ENCODE measurements around the gene TRAPPC2L.
"Not testable (repeated sequence)": the region's sequence is repeated elsewhere in the genome, so short reads cannot be mapped to it uniquely, and the experiment has no call there.

TRAPPC2L gene

DNA sequence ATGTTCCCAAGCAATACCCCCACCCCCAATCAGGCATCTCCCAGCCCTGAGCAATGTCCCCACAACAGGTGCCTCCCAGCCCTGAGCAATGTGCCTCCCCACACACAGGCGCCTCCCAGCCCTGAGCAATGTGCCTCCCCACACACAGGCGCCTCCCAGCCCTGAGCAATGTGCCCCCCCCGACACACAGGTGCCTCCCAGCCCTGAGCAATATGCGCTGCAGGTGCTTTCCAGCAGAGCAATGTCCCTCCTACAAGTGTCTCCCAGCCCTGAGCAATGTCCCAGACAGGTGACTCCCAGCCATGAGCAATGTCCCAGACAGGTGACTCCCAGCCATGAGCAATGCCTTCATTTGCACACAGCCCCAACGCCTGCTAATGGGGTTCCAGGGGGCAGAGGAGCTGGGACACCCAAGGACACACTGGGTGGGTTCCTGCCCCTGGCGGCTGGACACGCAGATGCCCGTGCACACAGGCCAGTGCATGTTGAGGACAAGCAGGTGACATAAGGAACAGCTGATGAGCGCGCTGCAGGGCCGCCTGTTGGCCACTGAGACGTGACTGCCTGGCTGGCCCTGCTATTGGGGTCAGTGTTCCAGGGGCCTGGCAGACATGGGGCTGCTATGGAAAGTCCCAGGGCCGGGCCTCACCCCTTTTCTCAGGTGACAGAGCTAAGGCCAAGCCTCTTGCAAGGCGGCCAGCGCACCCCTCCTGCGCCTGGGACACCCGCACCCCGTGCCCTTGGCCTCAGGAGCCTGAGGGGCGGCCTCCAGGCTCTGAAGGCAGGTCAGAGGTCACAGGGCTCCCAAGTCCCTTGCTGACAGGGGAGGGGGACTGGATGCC, 36.4 kb downstream of the TRAPPC2L start:
- no peak for DNase-seq (ENCODE audit: low spot score)

DNA sequence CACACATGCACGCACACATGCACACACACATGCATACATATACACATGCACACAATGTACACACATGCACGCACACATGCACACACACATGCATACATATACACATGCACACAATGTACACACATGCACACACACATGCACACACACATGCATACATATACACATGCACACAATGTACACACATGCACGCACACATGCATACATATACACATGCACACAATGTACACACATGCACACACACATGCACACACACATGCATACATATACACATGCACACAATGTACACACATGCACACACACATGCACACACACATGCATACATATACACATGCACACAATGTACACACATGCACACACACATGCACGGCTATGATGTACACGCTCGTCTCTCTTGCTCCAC, 37.3 kb downstream of the TRAPPC2L start:
- DNase-seq (ENCODE audit: low spot score) = not testable (repeated sequence)

DNA sequence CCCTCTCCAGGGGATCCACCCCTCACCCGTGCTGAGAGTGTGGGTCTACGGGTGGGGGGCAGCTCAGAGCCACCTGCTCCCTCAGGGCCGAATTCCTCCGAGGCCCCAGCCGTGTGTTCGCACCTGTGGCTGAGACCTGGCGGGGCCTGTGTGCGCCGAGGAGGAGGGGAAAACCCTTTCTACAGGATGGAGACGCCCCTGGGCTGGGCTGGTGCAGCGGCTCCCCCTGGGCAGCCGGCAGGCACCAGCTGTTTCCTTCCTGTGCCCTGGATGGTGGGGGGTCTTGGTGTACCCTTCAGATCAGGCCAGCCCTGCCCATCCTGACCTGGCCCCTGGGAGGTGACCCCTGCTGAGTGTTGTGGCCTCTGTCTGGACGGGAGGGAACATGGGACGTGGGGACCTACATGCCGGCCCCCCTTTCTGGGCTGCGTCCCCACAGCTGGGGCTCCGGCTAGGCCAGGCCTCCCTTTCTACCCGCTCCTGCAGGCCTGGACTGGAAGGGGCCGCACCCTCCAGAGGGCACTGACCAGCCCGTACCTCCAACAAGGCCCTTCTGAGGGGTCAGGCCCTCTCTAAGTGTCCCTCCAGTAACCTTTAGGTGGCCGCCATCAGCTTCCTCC, 37.9 kb downstream of the TRAPPC2L start:
- no peak for DNase-seq (ENCODE audit: low spot score)

DNA sequence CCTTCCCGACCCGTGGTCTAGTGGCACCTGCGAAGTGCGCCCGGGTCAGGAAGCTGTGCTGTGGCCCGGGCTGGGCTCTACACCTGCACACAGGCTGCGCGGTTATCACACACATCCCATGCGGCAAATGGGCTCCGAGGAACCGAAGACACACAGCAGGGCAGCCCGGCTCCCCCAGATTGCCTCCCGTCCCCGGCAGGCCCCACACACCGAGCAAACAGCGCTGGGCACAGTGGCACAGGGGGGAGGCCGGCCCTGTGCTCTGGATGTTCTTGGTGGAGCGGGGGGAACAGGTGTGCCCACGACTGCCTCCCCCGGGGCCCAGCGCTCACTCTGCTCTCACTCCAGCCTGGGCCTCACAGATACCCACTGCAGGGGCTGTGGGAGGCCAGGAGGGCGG, 38.4 kb downstream of the TRAPPC2L start:
- DNase-seq (ENCODE audit: low spot score) = no peak

DNA sequence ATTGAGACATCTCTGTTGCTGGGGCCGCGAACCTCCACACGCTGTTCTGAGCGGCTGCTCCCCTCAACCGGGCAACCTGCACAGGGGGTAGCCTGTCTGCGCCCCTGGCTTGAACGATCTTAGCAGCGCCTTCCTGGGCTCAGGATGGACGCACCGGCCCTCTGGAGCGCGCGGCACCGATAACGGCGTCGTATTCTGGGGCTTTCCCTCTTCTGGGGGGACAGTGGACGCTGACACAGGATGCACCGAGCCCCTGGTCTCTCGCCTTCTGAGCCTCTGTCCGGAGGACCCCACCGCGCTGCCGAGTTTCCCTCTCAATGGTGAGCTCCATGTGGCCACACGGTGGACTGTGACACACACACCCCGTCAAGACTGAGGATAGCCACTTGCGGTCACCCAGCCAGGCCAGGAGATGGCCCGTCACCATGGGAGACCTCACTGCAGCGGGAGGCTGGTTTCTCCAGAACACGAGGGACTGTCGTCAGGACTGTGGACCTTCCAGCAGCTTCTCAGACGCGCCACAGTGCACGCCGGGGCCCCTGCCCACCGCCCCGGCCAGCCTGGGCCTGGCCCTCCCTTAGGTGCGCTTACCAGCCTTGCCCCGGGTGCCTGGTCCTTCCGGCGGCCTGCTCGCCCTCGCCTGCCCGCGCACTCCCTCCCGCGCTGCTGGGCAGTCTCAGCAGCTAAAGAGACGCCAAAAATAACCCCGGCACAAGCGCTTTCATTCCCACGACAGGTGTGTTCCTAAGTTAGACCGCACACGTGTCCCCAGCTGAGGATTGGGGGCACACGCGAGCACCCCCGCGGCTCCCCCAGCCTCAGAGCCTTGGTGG, 39.5 kb downstream of the TRAPPC2L start:
- DNase-seq (ENCODE audit: low spot score) = no peak

DNA sequence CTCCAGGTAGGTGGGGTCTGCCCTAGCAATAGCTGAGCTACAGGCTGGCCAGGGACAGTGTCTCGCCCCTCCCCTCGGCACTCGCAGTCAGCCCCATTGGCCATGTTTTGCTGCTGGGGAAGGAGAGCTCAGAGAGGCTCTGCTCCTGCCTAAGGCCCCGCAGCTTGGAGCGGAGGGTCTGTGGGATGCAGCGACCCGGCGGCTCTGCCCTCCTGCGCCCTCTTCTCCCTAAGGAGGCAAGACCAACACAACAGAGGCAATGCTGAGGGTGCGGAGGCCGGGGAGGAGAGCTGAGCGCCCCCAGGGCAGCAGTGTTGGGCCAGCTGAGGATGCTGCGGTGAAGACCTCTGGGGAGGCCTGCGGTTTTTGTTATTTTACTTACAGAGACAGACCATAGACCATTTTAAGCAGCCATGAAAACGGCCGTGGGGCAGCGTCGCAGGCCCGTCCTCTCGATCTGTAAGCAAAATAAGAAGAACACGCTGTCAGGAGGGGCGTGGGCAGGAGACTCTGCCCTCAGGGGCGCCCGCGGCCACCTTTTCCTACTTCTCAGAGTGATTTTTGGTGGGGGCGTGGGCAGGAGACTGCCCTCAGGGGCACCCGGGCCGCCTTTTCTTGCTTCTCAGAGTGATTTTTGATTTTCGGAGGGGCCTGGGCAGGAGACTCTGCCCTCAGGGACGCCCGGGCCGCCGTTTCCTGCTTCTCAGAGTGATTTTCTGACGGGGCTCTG, 40.9 kb downstream of the TRAPPC2L start:
- no peak for DNase-seq (ENCODE audit: low spot score)

DNA sequence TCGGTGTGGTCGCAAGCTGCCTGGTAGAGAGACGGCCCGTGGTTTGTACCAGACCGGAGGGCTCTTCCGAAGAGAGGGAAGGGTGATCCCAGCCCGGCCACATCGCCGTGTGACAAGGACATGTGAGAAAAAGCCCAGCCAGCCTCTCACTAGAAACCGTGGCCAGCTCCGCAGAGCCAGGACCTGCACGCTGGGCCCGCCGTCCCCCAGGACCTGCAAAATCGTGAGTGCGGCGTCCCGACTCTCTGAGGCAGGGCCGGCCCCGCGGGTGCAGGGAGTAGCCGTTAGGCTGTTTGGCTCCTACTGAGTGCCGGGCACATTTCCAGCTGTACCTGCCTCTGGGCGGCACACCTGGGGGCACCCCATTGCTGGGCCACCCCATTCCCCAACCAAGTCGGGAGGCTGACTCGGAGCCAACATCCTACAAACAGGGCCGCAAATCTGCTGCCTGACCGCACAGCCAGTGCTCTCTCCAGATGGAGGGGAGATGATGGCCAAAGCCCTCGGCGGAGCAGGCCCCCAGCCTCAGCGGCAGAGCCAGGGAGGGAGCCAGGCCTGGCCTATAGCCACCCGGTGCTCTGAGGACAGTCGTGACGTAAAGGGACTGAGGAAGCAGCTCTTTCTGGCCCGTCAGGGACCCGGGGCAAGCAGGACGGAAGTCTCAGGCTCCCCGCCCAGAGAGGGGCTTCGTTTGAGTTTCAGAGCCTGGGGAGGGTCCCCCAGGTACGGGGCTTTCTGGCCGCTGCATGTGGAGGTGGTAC, 43.2 kb downstream of the TRAPPC2L start:
- no peak for DNase-seq (ENCODE audit: low spot score)

DNA sequence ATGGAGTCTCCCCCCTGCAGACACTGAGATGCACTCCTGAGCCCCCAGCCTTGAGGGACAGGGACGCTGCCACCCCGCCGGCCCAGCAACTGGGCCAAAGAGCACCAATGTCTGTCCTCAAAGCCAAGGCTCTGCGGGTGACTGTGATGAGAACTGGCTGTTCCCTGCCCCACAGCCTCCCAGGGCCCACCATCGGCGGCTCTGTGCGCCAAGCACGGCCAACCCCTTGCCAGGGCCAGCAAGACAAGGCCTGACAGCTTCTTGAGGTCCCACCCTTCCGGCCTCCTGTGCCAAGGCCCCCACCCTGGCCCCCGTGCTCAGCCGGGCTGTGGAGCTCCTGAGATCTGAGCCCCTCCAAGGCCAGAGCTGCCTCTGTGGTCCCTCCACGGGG, 43.7 kb downstream of the TRAPPC2L start:
- DNase-seq (ENCODE audit: low spot score) = no peak

DNA sequence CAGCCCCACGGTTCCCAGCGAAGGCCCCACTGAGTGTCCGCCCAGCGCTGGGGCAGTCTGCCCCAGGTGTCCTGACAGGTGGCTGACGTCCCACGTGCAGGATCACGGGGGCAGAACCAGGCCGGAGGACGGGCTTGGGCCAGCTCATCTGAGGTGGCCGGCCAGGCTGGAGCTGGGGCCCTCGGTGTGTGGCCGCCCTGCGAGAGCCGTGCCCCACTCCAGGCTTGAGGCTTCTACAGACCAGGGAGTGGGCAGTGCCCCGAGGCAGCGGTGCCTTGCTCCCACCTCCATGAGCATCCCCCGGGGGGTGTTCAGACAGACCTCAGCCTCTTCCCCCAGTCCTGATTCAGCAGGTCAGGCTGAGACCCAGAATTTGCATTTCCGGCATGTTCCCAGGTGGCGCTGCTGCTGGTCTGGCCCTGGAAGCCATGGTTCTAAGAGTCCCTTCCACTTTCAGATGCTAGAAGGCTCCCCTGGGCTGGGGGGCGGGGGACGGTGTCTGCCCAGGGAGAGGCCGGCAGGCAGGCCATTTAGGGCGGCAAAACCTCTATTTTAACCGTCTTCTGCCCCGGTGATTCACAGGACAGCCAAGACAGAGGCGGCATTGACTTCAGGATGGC, 44.9 kb downstream of the TRAPPC2L start:
- DNase-seq (ENCODE audit: low spot score) = no peak

DNA sequence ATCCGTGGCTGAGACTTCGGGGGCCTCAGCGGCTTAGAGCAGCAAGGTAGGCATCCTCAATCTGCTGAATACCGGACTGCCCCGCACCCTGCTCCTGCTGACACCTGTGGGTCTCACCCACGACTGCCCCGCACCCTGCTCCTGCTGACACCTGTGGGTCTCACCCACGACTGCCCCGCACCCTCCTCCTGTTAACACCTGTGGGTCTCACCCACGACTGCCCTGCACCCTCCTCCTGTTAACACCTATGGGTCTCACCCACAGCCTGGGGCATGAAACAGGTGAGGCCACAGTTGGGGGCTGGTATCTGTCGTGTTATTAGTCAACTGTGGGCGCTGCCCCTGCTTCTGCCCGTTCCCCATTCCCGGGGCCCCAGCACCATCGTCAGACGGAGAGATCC, 45.8 kb downstream of the TRAPPC2L start:
- no peak for DNase-seq (ENCODE audit: low spot score)

DNA sequence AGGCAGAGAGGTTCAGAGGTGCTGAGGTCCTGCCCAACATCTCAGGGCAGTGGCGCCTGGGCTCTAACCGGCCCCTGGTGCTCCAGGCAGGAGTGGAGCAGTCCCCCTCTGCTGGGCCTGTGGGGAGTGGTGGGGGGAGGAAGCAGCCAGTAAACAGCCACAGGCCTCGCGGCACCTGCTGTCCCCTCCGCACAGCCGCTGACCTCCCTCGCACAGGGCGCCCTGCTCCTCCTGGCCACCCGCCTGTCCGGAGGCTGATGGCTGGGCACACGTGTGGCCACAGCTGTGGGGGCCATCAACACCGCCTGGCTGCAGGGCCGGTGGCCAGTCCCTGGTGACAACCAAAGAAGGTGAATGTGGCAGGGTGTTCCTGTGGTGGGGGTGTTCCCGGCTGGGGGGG, 46.3 kb downstream of the TRAPPC2L start:
- no peak for DNase-seq (ENCODE audit: low spot score)

DNA sequence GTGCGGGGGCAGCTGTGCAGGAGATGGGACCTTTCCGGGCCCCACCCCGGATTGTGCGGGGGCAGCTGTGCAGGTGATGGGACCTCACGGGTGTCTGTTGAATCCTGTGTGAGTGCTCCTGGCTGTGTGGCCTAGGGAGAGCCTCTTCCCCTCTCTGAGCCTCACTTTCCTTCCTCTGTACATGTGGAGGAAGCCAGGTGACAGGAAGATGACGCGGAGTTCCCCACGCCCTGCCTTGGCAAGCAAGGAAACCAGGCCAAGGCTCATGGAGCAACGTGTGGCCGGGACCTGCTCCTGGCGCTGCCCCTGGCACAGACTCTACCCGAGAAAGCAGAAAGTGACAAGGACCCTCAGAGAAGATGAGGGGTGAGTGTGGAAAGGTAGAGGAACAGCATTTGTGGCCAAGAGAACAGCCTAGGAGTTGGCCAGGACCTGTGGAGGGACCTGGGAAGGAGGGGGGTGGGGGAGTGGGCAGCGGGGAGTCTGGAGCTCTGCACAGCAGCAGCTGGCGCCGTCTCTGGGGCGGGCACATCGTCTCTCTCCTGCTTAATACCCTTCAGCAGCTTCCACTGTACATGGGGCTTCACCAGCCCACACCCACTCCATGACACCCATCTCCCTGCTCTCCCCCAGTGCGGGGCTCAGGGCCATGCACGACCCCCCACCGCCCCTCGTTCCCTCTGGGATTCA, 47.9 kb downstream of the TRAPPC2L start:
- DNase-seq (ENCODE audit: low spot score) = no peak

DNA sequence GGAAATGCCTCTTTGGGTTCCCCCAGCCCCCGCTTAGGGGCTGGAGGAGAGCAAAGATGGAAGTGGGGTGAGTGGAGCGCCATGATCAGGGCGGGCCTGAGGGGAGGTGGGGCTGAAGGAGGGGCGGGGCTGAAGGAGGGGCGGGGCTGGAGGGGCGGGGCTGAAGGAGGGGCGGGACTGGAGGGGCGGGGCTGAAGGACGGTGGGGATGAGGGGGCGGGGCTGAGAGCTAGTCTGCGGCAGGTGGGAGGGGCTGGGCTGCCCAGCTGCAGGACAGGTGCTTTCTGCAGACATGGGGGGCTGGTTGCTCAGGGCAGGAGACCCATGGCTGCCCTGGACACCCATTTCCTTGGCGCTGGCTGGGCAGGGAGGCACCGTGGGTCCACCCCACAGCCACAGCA, 48.6 kb downstream of the TRAPPC2L start:
- DNase-seq (ENCODE audit: low spot score) = no peak

DNA sequence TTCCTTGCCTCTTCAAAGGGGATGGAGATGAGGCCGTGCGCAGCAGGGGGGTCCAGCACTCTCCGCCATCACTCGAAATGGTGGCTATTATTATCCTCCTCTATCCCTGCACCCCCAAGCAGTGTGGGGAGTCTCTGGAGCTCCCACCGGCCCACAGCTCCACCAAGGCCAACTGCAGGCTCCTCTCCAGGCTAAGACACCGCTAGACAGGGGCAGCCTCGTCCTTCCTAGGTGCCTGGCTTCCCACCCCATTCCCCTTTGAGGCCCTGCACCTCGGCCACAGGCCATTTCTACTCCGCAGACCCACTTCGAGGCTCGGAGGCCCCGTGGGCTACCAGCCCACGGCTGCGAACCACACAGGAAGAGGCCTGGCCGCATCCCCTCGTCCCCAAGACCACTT, 49.1 kb downstream of the TRAPPC2L start:
- DNase-seq (ENCODE audit: low spot score) = no peak

DNA sequence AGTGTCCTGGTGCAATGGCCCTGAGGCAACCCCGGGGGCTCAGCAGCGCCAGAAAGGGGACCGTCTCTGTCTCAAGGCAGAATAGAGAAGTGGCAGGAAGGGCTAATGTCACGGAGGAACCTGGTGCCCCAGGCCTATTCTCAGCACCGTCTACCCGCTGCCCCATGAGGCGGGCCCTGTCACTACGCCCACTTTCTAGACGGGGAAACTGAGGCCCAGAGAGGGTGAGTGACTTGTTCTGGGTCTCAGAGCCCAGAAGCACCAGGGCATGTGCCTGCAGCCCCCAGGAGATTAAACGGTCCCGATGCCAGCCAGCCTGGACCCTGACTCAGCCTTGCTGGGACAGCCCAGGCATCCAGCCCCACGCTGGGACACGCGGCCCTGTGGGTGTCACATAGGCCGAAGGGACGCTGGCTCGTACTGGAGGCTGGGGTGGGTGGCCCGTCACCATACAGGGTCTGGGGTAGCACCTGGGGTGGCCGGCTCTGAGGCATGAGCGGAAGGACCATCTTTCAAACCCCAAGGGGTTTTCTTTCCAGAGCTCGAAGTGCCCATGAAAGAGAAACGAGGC, 49.7 kb downstream of the TRAPPC2L start:
- DNase-seq (ENCODE audit: low spot score) = no peak

DNA sequence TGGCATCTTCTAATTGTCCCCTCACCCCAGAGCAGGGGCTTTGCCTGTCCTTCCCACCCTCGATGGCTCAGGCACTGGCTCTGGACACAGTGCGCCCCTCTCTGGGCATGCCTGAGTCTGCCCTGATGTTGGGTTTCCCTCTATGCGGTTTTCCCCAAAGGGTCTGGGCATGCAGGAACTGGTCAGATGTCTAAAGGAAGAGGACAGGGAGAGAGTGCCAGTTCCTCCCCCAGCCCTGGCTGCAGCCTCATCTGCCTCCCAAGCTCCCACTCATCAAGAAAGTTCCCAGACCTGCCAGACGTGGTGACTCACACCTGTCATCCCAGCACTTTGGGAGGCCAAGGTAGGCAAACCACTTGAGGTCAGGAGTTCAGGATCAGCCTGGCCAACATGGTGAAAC, 50.8 kb downstream of the TRAPPC2L start:
- no peak for DNase-seq (ENCODE audit: low spot score)

DNA sequence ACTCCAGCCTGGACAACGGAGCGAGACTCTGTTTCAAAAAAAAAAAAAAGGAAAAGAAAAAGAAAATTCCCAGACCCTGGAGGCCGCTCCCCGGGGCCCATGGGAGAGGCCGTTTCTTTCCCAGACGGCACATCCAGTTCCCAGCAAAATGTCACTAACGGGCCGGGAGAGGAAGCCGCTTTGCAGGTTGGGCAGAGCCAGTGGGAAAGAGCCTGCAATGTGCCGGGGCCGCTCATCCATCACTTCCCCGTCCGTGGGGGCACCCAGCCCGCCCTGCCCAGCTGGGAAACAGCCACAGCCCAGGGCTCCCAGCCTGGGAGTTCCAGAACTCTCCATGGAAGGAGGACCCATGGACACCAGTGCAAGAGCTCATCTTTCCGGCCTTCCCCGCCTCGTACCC, 51.4 kb downstream of the TRAPPC2L start:
- DNase-seq (ENCODE audit: low spot score) = no peak

DNA sequence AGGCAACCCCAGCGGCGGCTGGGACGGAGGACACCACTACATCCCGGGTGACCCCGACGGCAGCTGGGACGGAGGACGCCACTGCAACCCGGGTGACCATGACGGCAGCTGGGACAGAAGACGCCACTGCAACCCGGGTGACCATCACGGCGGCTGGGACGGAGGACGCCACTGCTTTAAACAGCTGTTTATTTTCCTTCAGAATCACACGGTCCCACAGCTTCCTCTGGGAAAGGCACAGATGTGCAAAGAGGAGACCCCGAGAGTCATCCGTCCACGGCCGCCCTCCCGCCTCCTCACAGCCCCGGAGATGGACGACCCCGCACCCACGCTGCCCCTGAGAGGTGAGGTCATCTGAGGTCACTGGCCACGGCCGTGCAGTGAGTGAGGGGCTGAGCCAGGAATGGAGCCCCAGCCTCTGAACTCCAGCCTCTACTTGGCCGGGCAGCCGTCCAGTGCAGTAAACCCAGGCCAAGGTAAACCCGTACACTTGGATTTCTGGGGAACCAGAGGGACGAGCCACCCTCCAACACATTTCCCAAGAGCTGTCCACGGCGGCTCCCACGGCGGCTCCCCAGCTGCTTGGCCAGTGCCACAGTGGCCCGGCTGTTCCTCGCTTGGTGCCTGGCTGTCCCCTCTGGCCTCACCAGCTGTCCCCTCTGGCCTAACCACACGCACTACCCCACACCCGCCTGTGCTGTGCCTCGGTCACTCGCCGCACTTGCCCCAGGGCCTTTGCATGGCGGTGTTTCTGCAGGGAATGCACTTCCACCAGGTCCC, 52.7 kb downstream of the TRAPPC2L start:
- no peak for DNase-seq (ENCODE audit: low spot score)
